HG03439 (cell line): Measurements from ENCODE around the gene ACVR2B.

Experiments
- ATAC-seq: cut with Tn5 transposase; IDR thresholded peaks from one replicate; pipeline ENCODE4 v1.9.1; 2021; ENCODE audit warnings: mild to moderate bottlenecking, moderate library complexity; ENCODE audit not compliant: unreplicated experiment

The ACVR2B gene

GRCh38 chr3:38524141-38524739 is 70.5 kb downstream of the ACVR2B start:
- ATAC-seq = no peak

GRCh38 chr3:38526792-38527191 is 73.1 kb downstream of the ACVR2B start:
- no peak for ATAC-seq

- ATAC-seq = no peak
These were observed 74.8 kb downstream of the ACVR2B start for GRCh38 chr3:38528457-38528856.

- no peak for ATAC-seq
These were observed 78.8 kb downstream of the ACVR2B start for GRCh38 chr3:38532529-38532928.

DNA sequence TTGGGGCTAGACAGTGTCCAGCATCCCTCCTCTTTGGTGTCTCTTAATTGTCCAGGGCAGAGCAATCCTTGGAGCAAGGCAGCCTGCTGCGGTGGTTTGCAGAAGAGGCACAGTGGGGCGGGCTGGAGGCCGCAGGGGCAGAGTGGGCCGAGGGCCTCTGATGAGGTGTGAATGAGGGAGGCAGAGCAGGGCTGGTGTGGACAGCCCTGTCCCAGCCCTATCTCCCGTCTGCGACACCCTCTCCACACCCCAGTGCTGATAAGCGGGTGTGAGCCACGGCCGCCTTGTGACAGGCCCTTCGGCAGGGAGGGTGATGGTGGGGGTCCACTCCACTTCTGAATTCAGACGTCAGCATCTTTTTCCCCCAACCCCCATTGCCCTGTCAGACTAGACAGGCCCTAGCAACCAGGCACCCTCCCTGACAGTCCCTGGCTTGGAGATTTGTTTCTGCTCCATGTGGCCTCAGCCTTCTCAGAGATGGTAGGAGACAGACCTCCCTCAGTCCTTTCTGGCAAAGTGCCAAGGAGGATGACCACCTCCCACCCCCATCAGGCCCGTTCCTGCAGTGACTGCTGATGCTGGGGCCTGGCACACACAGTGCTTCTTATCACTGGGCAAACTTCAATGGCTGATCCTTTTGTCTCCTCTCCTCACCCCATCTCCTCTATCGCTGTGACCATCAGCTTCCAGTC is 79.7 kb downstream of the ACVR2B start:
- ATAC-seq = no peak

DNA sequence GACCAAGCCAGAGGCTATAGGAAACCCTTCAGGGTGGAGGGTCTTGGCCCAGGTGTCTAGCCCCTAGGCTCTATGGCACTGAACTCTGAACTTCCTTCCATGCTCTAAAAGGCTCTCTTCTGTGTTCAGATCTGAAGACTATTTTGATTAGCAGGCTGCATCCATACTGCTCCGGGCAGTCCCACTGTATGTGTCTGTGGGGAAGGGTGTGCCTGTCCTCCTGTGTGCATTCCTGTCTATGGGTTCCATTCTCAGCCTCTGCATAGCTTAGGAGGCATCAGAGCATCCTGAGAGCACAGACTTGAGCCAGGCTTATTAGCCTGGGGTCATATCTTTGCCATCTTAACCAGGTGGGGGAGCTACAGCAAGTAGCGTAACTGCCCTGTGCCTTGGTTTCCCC is 80.5 kb downstream of the ACVR2B start:
- no peak for ATAC-seq

DNA sequence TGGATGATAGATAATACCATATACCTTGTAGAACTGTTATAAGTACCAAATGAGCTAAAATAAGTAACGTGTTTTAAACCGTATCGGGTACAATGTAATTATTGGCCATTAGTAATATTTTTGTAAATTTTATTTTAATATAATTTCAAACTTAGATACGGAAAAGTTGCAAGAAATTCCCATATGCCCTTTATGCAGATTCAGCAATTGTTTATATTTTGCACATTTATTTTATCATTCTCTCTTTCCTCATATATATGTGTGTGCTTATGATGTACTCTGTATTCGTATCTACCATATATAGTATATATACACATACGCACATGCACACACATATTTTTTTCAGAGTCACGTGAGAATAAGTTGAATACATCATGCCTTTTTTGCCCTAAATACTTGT is 80.9 kb downstream of the ACVR2B start:
- ATAC-seq = no peak

DNA sequence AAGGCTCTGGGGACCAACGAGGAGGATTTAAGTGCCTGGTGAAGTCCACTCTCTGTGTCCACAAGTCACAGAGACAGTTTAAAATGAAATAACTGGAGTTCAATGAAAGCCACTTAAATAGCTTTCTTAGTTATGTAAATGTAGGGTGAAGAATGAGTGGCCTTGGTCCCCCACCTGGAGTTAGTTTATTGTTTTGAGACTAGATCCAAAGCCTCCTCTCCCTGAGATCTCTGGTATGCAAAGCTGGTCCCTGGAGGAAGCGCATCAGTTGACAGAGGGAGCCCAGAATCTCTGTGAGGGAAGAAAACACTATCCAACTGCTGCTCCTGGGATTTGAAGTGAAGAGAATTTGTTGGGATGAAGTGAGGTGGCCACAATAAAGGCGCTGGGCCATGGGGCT is 83.0 kb downstream of the ACVR2B start:
- ATAC-seq = no peak

- ATAC-seq = no peak
These were observed 85.2 kb downstream of the ACVR2B start for GRCh38 chr3:38538773-38539353.

DNA sequence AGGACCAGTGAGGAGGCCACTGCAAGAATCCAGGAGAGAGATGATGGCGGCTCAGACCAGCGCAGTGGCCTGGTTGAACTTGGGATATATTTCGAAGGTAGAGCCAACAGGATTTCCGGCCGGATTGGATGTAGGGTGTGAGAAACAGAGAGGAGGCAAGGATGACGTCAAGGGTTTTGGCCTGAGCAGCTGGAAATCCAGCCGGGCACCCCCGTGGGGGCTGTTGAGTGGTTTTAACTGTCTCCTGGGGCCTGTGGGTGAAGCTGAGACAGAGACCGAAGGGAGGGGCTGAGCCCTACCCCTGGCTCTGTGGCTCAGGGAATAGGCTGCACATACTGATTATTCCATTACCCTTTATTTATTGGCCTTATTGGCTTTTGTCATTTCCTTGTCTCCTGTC is 88.1 kb downstream of the ACVR2B start:
- no peak for ATAC-seq
